MM.1S (cell line): ENCODE measurements around the gene MSL1.

Experiments used
- EZH2phosphoT487 ChIP-seq: fragments of 300-600 bp; sonication (generic); IDR thresholded peaks from 2 replicates; pipeline ENCODE4 v1.6.1; 2018; ENCODE audit warnings: antibody characterized with exemption, low read length
- TF ChIP-seq, protein P1 (sequence below): fragments of 300-600 bp; sonication (generic); IDR thresholded peaks from 2 replicates; pipeline ENCODE4 v1.5.1; 2016; ENCODE audit warnings: antibody characterized with exemption, low read length, mixed read lengths

DNA sequence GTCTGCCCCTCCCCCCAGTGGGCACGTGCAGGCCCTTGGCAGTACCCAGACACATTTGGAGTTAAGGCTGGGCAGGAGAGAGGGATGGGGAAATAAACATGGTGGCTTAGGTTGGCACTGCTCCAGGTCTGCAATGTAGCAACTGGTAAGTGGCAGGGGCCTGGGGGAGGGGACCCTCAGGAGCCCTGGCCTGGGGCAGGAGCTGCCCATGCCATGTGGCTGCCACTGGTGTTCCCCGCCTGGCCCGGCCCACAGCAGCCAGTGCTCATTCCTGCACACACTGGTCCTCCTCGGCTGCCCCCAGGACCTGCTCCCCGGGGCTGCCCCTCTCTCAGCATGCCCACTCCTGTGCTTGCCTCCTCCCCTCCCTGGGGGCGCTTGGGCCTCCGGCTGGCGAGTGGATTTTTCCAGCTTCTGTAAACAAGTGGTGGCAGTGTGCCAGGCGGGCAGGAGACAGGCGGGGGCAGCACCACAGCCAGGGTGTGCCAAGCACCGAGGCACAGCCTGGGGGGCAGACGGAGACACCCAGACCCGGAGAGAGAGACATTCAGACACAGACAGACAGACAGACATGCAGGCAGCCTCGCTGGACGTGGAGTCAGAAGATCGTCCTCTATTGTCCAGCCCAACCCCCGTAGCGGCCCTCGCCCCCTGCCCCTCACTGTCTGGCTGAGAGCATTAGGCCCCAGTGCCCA, 49.6 kb upstream of the MSL1 start:
- TF ChIP-seq, protein P1, sequence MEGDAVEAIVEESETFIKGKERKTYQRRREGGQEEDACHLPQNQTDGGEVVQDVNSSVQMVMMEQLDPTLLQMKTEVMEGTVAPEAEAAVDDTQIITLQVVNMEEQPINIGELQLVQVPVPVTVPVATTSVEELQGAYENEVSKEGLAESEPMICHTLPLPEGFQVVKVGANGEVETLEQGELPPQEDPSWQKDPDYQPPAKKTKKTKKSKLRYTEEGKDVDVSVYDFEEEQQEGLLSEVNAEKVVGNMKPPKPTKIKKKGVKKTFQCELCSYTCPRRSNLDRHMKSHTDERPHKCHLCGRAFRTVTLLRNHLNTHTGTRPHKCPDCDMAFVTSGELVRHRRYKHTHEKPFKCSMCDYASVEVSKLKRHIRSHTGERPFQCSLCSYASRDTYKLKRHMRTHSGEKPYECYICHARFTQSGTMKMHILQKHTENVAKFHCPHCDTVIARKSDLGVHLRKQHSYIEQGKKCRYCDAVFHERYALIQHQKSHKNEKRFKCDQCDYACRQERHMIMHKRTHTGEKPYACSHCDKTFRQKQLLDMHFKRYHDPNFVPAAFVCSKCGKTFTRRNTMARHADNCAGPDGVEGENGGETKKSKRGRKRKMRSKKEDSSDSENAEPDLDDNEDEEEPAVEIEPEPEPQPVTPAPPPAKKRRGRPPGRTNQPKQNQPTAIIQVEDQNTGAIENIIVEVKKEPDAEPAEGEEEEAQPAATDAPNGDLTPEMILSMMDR, result no peak
- no peak for TF ChIP-seq EZH2phosphoT487
